GM19397 (cell line): ENCODE measurements around the gene OPN4.

Experiments
- ATAC-seq: cut with Tn5 transposase; IDR thresholded peaks from one replicate; pipeline ENCODE4 v1.9.1; 2021; ENCODE audit warnings: mild to moderate bottlenecking, moderate library complexity; ENCODE audit not compliant: unreplicated experiment

OPN4 gene

GRCh38 chr10:86662186-86663045, 8.1 kb downstream of the OPN4 start:
- ATAC-seq = no peak

GRCh38 chr10:86663046-86663345, 8.6 kb downstream of the OPN4 start:
- no peak for ATAC-seq

- no peak for ATAC-seq
Measured at GRCh38 chr10:86663576-86664339, 9.4 kb downstream of the OPN4 start.

- ATAC-seq = no peak
Measured at GRCh38 chr10:86664341-86665217, 10.2 kb downstream of the OPN4 start.

- no peak for ATAC-seq
Measured at GRCh38 chr10:86665218-86665607, 10.9 kb downstream of the OPN4 start.

GRCh38 chr10:86665868-86666267, 11.5 kb downstream of the OPN4 start:
- no peak for ATAC-seq

GRCh38 chr10:86666538-86666937, 12.2 kb downstream of the OPN4 start:
- no peak for ATAC-seq

- ATAC-seq = no peak
Measured at GRCh38 chr10:86667421-86668181, 13.3 kb downstream of the OPN4 start.

GRCh38 chr10:86668297-86669165, 14.2 kb downstream of the OPN4 start, which contains the start of gene LDB3:
LDB3 (plus strand) TSS chr10:86668511; CDS start chr10:86668692, 181 bp downstream.
- peak; percentile 66 for ATAC-seq

GRCh38 chr10:86670290-86670811, 16.0 kb downstream of the OPN4 start:
- ATAC-seq = no peak

- no peak for ATAC-seq
Measured at GRCh38 chr10:86670876-86671275, 16.5 kb downstream of the OPN4 start.

GRCh38 chr10:86671419-86671818, 17.1 kb downstream of the OPN4 start:
- no peak for ATAC-seq

GRCh38 chr10:86671985-86672710, 17.8 kb downstream of the OPN4 start:
- no peak for ATAC-seq

GRCh38 chr10:86673216-86673826, 19.0 kb downstream of the OPN4 start:
- ATAC-seq = no peak

- ATAC-seq = no peak
Measured at GRCh38 chr10:86673827-86674581, 19.7 kb downstream of the OPN4 start.

- no peak for ATAC-seq
Measured at GRCh38 chr10:86674912-86675311, 20.6 kb downstream of the OPN4 start.

GRCh38 chr10:86677374-86677773, 23.0 kb downstream of the OPN4 start:
- ATAC-seq = no peak
